Astrocyte (in vitro differentiated cells and primary cell): ENCODE data around the gene POLG.

Experiments used
- EZH2 ChIP-seq: IDR thresholded peaks from 2 replicates; pipeline ENCODE4 v1.6.1; 2012; ENCODE audit warnings: mild to moderate bottlenecking, low read length, inconsistent platforms; ENCODE audit not compliant: insufficient read depth
- TF ChIP-seq, protein P1 (sequence below): IDR thresholded peaks from 2 replicates; pipeline ENCODE4 v1.5.1; 2011; ENCODE audit warnings: low read depth, mild to moderate bottlenecking, inconsistent platforms, low read length, moderate library complexity; ENCODE audit not compliant: insufficient read depth

DNA sequence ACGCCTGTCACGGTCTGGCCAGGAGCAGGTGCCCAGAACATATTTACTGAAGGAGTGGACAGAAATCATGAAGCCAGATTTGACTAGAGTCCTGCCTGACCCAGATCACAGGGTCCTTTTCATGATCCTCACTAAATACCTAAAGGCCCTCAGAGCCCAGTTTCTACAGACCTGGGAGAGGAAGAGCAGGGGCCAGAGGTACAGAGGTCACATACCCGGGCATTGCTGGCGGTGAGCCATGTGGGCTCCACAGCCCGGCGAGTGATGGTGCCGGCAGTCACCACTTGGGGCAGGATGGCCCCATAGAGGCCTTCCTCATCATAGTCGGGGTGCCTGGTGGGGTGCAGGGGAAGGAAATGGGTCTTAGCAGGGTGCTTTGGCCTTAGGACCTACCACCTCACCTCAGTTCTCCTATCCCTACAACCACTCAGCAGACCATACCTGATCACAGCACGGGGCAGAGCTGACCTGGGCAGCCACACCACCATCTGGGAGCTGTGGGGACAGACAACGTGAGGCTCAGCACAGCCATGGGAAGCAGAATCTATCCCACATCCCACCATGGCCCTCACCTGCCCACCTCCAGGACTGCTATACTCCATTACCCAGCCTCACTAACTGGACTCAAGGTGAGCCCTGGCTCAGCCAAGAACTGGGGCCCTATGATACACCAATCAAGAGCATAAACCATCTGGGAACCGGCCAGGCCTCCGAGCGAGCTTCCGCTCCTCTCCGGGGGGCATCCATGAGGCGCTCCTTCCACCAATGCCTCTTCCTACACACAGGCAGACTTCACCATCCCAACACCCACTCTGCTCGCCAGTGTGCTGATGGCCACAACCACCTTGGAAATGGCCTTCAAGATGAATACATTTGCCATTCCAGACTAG is 12.9 kb downstream of the POLG start:
- TF ChIP-seq, protein P1, sequence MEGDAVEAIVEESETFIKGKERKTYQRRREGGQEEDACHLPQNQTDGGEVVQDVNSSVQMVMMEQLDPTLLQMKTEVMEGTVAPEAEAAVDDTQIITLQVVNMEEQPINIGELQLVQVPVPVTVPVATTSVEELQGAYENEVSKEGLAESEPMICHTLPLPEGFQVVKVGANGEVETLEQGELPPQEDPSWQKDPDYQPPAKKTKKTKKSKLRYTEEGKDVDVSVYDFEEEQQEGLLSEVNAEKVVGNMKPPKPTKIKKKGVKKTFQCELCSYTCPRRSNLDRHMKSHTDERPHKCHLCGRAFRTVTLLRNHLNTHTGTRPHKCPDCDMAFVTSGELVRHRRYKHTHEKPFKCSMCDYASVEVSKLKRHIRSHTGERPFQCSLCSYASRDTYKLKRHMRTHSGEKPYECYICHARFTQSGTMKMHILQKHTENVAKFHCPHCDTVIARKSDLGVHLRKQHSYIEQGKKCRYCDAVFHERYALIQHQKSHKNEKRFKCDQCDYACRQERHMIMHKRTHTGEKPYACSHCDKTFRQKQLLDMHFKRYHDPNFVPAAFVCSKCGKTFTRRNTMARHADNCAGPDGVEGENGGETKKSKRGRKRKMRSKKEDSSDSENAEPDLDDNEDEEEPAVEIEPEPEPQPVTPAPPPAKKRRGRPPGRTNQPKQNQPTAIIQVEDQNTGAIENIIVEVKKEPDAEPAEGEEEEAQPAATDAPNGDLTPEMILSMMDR, result no peak
- no peak for TF ChIP-seq EZH2
